ENCODE measurements around the gene C11orf21.
"Not testable (repeated sequence)": the region's sequence is repeated elsewhere in the genome, so short reads cannot be mapped to it uniquely, and the experiment has no call there.

Gene C11orf21

GRCh38 chr11:2295971-2296912, 5.5 kb downstream of the C11orf21 start:
- peak; percentile 4 for DNase-seq

DNA sequence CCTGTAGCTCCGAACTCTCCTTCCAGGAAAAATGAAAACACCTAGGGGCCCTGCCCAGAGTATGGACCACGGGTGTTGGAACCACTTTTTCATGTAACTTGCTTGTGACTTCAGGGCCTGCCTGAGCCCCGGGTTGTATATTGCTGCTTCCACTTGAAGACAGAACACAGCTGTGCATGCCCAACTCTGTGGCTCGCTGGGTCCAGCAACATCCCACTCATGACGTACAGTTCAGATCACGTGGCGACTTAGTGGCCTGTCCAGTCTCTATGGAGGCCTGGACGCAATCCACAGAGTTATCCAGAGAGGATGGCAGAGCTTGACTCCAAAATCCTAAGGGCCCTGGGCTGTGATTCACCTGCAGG, 6.8 kb downstream of the C11orf21 start:
- no peak for DNase-seq

DNA sequence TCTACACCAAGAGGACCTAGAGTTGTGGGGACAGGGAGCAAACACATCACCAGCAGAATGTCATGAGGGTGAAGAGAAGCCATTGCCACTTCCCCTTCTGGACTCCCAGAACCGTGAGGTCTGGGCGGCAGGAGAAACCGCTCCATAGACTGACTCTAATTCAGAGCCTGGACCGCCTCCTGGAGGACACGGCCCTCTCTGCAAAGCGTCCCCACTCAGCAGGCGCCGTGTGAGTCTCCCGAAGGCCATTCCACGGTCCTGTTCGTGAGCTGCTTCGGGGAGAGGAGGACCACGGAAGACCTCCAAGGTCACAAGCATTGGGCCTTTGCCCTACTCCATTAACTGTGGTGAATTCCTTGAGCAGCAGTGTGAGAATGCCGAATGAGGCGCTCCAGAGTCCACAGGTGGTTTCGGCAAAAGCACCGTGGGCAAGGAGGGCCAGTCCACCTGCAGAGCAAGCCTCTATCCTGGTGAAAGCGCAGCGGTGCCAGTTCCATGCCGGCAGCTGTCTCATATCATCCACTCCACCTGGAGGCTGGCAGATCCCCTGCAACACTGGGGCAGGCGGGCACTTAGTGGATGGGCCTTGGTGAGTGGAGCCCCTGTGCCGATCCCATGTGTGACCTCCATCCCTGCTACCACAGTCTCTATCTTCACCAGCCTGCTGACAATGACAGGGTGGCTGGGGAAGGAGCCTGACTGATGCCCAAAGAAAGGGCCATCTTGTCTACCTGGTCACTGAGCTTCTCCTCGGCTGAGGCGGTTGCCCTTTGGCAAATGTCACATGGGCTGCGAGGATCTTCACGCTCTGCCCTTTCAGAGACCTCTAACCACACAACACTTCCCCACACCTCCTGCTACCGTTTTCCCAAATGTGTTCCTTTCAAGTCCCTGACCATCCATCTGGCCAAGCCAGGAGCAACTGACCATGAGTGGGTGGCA, 7.5 kb downstream of the C11orf21 start:
- peak; percentile 38 for DNase-seq

- peak; percentile 6 for DNase-seq
Observed at GRCh38 chr11:2293531-2293971, 8.2 kb downstream of the C11orf21 start.

DNA sequence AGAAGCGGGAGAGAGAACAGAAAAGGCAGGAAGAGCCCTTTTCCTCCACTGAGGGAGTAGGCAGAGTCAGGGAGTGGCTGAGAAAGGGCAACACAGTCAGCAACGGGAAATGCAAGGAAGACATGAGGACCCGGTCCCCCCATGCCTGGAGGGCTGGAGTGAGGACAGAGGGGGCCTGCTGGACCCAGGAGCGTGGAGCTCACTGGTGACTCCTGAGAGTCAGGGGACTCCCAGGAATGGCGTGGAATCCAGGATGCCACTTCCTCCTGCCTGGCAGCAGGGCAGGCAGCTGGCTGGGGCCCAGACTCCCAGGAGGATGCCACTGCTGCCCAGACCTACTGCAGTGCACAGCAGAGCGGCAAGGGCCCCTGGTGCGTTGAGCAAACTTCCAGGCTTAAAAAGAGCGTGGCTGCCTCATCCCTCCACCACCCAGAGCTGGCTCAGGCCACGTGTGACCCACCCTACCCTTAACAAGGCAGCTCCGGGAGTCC, 11.3 kb downstream of the C11orf21 start:
- peak; percentile 5 for DNase-seq

DNA sequence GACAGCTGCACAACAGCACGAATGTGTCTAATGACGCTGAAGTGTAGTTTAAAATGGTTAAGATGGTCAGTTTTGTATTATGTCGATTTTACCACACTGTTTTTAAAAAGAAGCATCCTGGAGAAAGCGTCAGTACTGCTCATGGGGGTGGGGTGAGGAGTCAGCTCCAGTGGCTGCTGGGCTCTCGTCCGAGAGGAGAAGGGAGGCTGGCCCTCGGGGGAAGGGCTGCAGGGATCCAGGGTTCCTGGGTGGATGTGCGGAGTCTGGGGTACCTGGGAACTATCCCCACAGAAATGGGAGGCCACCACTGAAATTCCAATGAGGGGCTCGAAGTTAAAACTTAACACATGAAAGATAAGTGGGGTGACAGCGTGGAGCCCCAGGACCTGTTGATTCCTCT, 11.9 kb downstream of the C11orf21 start:
- DNase-seq: no peak

GRCh38 chr11:2289350-2289749, 12.4 kb downstream of the C11orf21 start:
- peak; percentile 5 for DNase-seq

- peak; percentile 14 for DNase-seq
Observed at GRCh38 chr11:2287091-2287490, 14.6 kb downstream of the C11orf21 start.

DNA sequence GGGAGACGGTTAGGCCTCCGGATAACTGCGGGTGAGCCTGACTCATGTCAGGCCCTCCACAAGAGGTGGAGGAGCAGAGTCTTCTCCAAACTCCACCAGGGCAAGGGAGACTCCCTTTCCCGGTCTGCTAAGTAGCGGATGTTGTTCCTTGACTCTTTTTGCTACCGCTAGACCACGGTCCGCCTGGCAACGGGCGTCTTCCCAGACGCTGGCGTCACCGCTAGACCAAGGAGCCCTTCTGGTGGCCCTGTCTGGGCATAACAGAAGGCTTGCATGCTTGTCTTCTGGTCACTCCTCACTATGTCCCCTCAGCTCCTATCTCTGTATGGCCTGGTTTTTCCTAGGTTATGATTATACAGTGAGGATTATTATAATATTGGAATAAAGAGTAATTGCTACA, 15.4 kb downstream of the C11orf21 start:
- DNase-seq: not testable (repeated sequence)

DNA sequence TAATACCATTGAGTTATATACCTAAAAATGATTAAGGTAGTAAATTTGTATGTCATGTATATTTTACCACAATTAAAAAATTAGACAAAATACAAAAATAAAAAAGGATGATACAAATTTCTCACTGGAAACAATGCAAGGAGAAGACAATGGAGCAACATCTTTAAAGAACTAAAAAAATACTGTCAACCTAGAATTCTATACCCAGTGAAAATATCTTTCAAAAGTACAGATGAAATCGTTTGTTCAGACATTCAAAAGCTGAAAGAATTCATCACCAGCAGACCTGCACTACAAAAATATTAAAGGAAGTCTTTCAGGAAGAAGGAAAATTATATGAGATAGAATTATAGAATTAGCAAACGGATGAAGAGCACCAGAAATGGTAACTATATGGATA, 21.5 kb downstream of the C11orf21 start:
- DNase-seq: no peak

GRCh38 chr11:2277933-2278523, 23.7 kb downstream of the C11orf21 start:
- peak; percentile 9 for DNase-seq

GRCh38 chr11:2277008-2277346, 24.7 kb downstream of the C11orf21 start:
- peak; percentile 12 for DNase-seq

GRCh38 chr11:2276280-2277007, 25.3 kb downstream of the C11orf21 start:
- DNase-seq: no peak

DNA sequence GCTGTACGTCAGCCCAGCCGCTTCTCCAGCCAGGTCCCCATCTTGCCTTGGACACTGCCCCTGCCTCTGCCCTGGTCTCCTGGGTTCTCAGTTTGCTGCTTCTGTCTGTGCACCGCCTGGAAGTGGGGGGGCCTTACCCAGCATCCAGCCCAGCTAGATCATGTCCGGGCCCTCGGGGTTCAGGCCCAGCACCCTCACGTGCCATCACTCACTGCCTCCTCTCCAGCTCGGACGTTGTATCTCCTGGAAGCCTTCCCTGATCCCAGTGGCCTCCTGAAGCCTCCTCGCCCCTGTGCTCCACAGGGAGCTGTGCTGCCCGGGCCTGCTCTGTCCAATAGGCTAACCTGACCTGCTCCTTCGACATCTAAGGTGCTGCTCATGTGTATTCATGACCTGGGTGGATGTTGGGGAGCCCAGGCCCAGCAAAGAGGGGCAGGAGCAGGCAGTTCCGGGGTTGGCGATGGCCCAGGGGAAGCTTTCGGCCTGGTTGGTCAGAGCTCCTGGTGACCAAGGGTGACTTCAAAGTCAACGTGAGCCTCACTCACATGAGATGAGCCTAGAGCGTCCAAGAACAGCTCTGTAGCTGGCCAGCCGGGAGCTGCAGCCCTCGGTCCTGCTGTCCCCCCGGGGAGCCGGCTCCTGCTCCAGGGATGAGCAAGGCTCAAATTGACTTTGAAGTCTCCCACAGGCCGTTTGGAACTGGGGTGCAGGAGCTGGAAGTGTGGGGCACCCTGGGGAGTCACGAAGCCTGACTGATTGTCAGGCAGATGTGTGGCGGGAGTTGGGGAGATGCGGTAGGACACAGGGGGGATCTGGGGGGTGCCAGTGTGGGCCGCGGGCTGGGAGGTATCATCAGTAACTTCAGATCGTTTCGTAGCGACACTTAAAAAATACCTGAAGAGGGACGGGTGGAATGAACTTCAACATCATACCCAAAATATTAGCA, 26.1 kb downstream of the C11orf21 start:
- no peak for DNase-seq

DNA sequence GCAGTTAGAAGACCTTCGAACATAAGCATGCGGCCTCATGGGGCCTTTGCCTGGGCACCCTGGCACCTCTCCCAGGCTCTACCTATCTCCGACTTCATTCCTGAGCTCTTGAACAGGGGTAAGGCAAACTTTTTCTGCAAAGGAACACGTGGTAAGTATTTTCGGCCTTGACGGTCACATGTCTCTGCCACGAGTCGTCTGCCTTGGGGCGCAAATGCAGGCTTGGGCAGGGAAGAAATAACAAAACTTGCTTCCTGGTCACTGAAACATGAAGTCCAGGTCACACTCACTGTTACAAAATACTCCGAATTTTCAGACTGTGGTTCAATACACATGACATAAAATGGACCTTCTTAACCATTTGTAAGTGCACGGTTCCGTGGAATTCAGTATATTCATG, 27.9 kb downstream of the C11orf21 start:
- no peak for DNase-seq

GRCh38 chr11:2273311-2273710, 28.4 kb downstream of the C11orf21 start:
- no peak for DNase-seq

DNA sequence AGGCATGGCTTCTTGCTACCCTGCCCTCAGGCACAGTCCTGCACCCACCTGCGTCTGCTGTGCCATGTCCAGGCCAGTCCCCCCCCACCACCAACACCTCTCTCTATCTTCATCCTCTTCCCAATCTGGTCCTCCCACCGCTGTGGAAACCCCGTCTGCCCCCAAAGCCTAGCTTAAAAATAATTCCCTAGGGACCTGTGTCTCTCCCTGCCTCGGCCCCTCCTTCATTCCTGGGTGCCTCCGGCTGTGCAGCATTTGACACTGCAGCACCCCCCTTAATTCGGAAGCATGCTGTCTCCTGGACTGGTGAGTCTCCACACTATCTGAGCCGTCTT, 28.8 kb downstream of the C11orf21 start:
- no peak for DNase-seq

- no peak for DNase-seq
Observed at GRCh38 chr11:2272228-2272945, 29.3 kb downstream of the C11orf21 start.

DNA sequence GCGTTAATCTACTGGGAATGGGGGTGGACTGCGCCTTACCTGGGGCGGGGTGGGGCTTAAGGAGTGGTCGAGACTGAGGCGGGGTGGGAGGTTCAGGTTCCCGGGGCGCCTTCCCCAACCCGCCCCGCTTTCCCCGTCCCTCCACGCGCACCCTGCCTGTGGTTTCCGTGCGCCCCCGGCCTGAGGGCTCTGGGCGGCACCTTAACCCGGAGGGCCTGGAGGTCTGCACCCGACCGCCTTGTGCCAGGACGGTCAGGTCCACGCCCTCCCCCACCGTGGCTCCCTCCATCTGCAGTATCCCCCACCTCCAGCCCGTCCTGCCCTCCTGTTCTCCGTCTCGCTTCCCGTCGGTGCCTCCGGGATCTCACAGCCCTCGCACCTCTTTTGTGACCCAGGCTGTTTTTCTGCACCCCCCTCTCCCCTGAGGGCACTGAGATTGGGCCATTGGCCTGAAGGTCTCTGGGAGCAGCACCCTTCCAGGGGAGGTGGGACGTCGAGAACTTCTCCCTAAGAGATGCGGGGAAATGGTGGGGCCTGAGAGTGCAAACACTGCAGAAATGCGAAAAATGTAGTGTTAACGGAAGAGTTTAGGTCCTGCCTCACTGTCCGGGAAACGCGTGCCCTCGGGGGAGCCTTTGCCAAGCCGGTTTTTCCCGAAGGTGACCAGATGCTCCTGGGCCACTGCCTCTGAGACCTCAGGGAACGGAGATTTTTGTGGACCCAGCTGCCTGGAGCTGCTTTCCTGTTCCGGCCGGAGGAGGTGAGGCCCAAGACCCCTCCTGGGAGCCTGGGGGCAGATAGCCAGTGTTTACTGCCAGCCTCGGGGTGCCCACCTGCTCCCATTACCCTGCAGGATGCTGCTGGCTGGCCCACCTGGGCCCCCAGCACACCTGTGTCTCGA, 30.1 kb downstream of the C11orf21 start:
- DNase-seq: no peak

DNA sequence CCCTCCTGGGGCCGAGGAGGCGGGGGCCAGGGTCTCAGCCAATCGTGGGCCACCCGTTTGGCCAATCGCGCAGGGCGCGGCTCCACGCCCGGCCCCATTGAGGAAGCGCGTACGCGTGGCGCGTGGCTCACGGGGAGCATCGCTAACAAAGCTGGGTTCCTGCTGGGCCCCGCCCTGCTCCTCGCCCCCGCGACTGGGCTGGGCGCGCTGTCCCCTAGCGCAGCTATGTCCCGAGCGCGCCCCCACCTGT, 30.7 kb downstream of the C11orf21 start:
- DNase-seq: peak; percentile 78

Measured in CD4-positive, alpha-beta T cell treated with Interleukin-15 for 1 hour (primary cell).